GM23248 (cell line): ENCODE measurements around the gene COL27A1.

Source experiments
- EZH2 ChIP-seq: fragments of 200-600 bp; sonication (generic); IDR thresholded peaks from 2 replicates; pipeline ENCODE4 v1.6.1; 2018; ENCODE audit warnings: antibody characterized with exemption, mild to moderate bottlenecking; ENCODE audit not compliant: insufficient read depth, poor library complexity, severe bottlenecking
- EZH2phosphoT487 ChIP-seq: fragments of 200-600 bp; sonication (generic); IDR thresholded peaks from 2 replicates; pipeline ENCODE4 v1.6.1; 2018; ENCODE audit warnings: antibody characterized with exemption, moderate library complexity, mild to moderate bottlenecking, low read depth; ENCODE audit not compliant: insufficient read depth

DNA sequence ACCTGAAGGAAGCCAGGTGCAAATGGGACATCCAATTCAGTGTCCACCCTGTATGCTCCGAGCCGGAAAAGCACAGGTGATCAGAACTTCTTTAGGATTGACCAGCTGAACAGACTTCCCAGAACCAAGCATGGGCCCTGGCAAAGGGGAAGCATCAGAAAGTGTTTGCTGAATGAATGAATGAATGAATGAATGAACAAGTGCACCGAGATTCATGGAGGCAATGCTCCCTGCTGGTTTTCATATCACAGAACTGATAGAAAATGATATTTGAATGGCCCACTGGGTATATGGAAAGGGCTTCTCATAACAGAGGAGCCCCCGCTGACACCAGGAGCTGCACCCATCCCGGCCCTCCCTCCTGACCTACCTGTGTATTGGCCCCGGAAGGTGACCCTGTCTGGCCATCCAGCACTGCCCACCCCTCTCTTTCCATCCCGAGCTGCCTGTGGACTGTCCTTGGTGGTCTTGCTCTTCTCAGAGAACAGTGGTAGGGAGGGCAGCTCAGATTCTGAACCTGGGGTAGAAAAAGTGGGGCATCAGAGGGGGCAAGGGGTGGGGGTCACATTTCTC, 190.2 kb downstream of the COL27A1 start:
- TF ChIP-seq EZH2: no peak
- no peak for TF ChIP-seq EZH2phosphoT487
